ENCODE measurements around the gene FUS.
"Not testable (repeated sequence)": the region's sequence is repeated elsewhere in the genome, so short reads cannot be mapped to it uniquely, and the experiment has no call there.

FUS gene

GRCh38 chr16:31143694-31144148, 36.2 kb upstream of the FUS start:
- DNase-seq (ENCODE audit: low read depth) = no peak

GRCh38 chr16:31144418-31144817, 35.5 kb upstream of the FUS start:
- not testable (repeated sequence) for DNase-seq (ENCODE audit: low read depth)

- DNase-seq (ENCODE audit: low read depth) = no peak
These were observed 34.4 kb upstream of the FUS start for GRCh38 chr16:31145398-31145990.

GRCh38 chr16:31147574-31147973, 32.4 kb upstream of the FUS start:
- DNase-seq (ENCODE audit: low read depth) = no peak

GRCh38 chr16:31148281-31148728, 31.6 kb upstream of the FUS start:
- no peak for DNase-seq (ENCODE audit: low read depth)

GRCh38 chr16:31148896-31149295, 31.0 kb upstream of the FUS start:
- DNase-seq (ENCODE audit: low read depth) = no peak

- DNase-seq (ENCODE audit: low read depth) = no peak
These were observed 30.6 kb upstream of the FUS start for GRCh38 chr16:31149332-31149731.

GRCh38 chr16:31149894-31150890, 29.7 kb upstream of the FUS start, which contains the start of gene PRSS36:
Gene PRSS36, minus strand, starts transcription at chr16:31150066. Its CDS starts 31 bp downstream, at chr16:31150035.
- DNase-seq (ENCODE audit: low read depth) = no peak

GRCh38 chr16:31150976-31151375, 29.0 kb upstream of the FUS start:
- DNase-seq (ENCODE audit: low read depth) = not testable (repeated sequence)

GRCh38 chr16:31157136-31157535, 22.8 kb upstream of the FUS start:
- no peak for DNase-seq (ENCODE audit: low read depth)

GRCh38 chr16:31167315-31167714, 12.6 kb upstream of the FUS start:
- no peak for DNase-seq (ENCODE audit: low read depth)

- DNase-seq (ENCODE audit: low read depth) = no peak
These were observed 11.1 kb upstream of the FUS start for GRCh38 chr16:31168848-31169247.

GRCh38 chr16:31170048-31170447, 9.9 kb upstream of the FUS start:
- DNase-seq (ENCODE audit: low read depth) = not testable (repeated sequence)

- no peak for DNase-seq (ENCODE audit: low read depth)
These were observed 2.8 kb upstream of the FUS start for GRCh38 chr16:31177136-31177535.

GRCh38 chr16:31179219-31179746, 656 bp upstream of the FUS start:
- no peak for DNase-seq (ENCODE audit: low read depth)

GRCh38 chr16:31181102-31181830, 1.3 kb downstream of the FUS start:
- no peak for DNase-seq (ENCODE audit: low read depth)

GRCh38 chr16:31182391-31182790, 2.5 kb downstream of the FUS start:
- no peak for DNase-seq (ENCODE audit: low read depth)

GRCh38 chr16:31183432-31184428, 3.8 kb downstream of the FUS start:
- DNase-seq (ENCODE audit: low read depth) = no peak

GRCh38 chr16:31184888-31185287, 4.9 kb downstream of the FUS start:
- no peak for DNase-seq (ENCODE audit: low read depth)

- DNase-seq (ENCODE audit: low read depth) = no peak
These were observed 5.4 kb downstream of the FUS start for GRCh38 chr16:31185339-31185738.

GRCh38 chr16:31186176-31186575, 6.2 kb downstream of the FUS start:
- no peak for DNase-seq (ENCODE audit: low read depth)
